Neural cell (in vitro differentiated cells): ENCODE measurements around the gene NRL.

Source experiments
- CTCF ChIP-seq: fragments of 450-650 bp; IDR thresholded peaks from 2 replicates; pipeline ENCODE4 v1.5.1; 2014; ENCODE audit warnings: antibody characterized with exemption, mild to moderate bottlenecking, moderate library complexity; ENCODE audit not compliant: poor library complexity, severe bottlenecking
- EP300 ChIP-seq: fragments of 450-650 bp; conservative IDR thresholded peaks from 2 replicates; pipeline ENCODE4 v1.6.1; 2014; ENCODE audit warnings: antibody characterized with exemption, mild to moderate bottlenecking, moderate library complexity; ENCODE audit not compliant: poor library complexity, severe bottlenecking
- EZH2 ChIP-seq: fragments of 200-600, 300-800 bp; shearing (Covaris generic), sonication (generic); IDR thresholded peaks from 2 replicates; pipeline ENCODE4 v1.6.1; 2014; ENCODE audit warnings: antibody characterized with exemption, low read length, borderline replicate concordance, mild to moderate bottlenecking; ENCODE audit not compliant: insufficient read depth, poor library complexity, severe bottlenecking
- MXI1 ChIP-seq: fragments of 450-650 bp; conservative IDR thresholded peaks from 2 replicates; pipeline ENCODE4 v1.6.1; 2014; ENCODE audit warnings: antibody characterized with exemption, mild to moderate bottlenecking; ENCODE audit not compliant: poor library complexity, severe bottlenecking
- POLR2AphosphoS5 ChIP-seq: IDR thresholded peaks from 2 replicates; pipeline ENCODE4 v1.6.1; 2012
- RAD21 ChIP-seq: fragments of 450-650 bp; conservative IDR thresholded peaks from 2 replicates; pipeline ENCODE4 v1.6.1; 2014; ENCODE audit warnings: antibody characterized with exemption, mild to moderate bottlenecking, moderate library complexity
- REST ChIP-seq: IDR thresholded peaks from 2 replicates; pipeline ENCODE4 v1.6.1; 2012; ENCODE audit warnings: borderline replicate concordance
- SMC3 ChIP-seq: fragments of 450-650 bp; conservative IDR thresholded peaks from 2 replicates; pipeline ENCODE4 v1.6.1; 2014; ENCODE audit warnings: antibody characterized with exemption, mild to moderate bottlenecking, moderate library complexity; ENCODE audit not compliant: poor library complexity

GRCh38 chr14:24071144-24071697 lies 43.5 kb downstream of the NRL start, which contains the start of gene CPNE6:
- TF ChIP-seq POLR2AphosphoS5 (peak; percentile 19), EP300 (no peak), RAD21 (no peak), CTCF (no peak), MXI1 (no peak), SMC3 (no peak), REST (no peak), EZH2 (no peak)
